MM.1S (cell line): ENCODE measurements around the gene PTPRG.

ENCODE experiments used
- EZH2 ChIP-seq: fragments of 300-600 bp; sonication (generic); optimal IDR thresholded peaks from 2 replicates; pipeline ENCODE3; 2017; ENCODE audit warnings: low read depth, mild to moderate bottlenecking, antibody characterized with exemption, low read length, mixed read lengths
- EZH2phosphoT487 ChIP-seq: fragments of 300-600 bp; sonication (generic); IDR thresholded peaks from 2 replicates; pipeline ENCODE4 v1.6.1; 2018; ENCODE audit warnings: antibody characterized with exemption, low read length
- TF ChIP-seq, protein P1 (sequence below): fragments of 300-600 bp; sonication (generic); IDR thresholded peaks from 2 replicates; pipeline ENCODE4 v1.5.1; 2016; ENCODE audit warnings: antibody characterized with exemption, low read length, mixed read lengths

DNA sequence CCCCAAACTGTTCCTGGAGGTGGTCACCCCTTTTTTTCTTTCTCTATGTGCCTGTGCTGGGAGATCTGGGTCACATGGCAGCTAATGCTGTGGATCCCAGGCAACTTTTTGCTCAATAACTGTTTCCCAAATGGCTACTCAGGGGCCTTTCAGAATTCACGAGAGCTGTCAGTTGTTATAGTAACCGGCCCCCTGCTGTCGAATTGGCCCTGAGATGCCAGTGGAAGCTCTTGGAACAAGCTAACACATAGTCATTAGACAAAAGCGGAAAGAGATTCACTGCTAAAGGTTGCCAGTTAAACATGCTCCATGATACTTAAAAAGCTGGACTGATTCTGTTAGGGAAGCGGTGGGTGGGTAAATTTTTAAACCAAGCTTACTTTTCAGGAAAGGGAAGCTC lies 667.8 kb downstream of the PTPRG start:
- TF ChIP-seq EZH2: no peak
- TF ChIP-seq, protein P1, sequence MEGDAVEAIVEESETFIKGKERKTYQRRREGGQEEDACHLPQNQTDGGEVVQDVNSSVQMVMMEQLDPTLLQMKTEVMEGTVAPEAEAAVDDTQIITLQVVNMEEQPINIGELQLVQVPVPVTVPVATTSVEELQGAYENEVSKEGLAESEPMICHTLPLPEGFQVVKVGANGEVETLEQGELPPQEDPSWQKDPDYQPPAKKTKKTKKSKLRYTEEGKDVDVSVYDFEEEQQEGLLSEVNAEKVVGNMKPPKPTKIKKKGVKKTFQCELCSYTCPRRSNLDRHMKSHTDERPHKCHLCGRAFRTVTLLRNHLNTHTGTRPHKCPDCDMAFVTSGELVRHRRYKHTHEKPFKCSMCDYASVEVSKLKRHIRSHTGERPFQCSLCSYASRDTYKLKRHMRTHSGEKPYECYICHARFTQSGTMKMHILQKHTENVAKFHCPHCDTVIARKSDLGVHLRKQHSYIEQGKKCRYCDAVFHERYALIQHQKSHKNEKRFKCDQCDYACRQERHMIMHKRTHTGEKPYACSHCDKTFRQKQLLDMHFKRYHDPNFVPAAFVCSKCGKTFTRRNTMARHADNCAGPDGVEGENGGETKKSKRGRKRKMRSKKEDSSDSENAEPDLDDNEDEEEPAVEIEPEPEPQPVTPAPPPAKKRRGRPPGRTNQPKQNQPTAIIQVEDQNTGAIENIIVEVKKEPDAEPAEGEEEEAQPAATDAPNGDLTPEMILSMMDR: no peak
- no peak for TF ChIP-seq EZH2phosphoT487
